ENCODE results near the gene WDR77.

WDR77 gene

DNA sequence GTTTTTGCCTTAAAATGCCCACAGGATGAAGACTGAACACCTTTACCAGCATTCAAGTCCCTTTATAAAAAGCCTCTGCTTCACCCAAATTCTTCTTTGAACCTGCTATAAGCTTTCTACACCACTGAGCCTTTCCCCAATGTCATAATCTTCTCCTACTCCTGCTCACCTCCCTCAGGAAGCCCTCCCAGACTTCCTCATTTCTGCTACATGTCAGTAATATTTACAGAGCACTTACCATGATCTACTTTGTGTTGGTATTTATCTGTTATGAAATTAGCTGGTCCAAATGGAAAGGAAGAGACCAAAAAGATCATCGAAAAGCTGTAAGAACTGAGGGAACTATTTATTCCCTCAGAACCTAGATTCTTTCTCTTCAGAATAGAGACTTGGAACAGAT is 30.0 kb downstream of the WDR77 start:
- Histone ChIP-seq H3K27me3 (replicated peaks; ENCODE audit: control insufficient read depth, insufficient read depth, low read length) (no peaks in the 10 kb centered on the region), H3K4me3 (replicated peaks; ENCODE audit: low read depth, low read length) (no peak overlapping the region), H3K36me3 (ENCODE audit: control insufficient read depth, insufficient read depth, low read length) (no peaks in the 10 kb centered on the region)
- DNase-seq (ENCODE audit: extremely low read depth, insufficient read length): no peak
- TF ChIP-seq, protein P1, sequence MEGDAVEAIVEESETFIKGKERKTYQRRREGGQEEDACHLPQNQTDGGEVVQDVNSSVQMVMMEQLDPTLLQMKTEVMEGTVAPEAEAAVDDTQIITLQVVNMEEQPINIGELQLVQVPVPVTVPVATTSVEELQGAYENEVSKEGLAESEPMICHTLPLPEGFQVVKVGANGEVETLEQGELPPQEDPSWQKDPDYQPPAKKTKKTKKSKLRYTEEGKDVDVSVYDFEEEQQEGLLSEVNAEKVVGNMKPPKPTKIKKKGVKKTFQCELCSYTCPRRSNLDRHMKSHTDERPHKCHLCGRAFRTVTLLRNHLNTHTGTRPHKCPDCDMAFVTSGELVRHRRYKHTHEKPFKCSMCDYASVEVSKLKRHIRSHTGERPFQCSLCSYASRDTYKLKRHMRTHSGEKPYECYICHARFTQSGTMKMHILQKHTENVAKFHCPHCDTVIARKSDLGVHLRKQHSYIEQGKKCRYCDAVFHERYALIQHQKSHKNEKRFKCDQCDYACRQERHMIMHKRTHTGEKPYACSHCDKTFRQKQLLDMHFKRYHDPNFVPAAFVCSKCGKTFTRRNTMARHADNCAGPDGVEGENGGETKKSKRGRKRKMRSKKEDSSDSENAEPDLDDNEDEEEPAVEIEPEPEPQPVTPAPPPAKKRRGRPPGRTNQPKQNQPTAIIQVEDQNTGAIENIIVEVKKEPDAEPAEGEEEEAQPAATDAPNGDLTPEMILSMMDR (IDR thresholded peaks at IDR 0.05; ENCODE audit: insufficient read depth, low read length, poor library complexity, severe bottlenecking): no peak

DNA sequence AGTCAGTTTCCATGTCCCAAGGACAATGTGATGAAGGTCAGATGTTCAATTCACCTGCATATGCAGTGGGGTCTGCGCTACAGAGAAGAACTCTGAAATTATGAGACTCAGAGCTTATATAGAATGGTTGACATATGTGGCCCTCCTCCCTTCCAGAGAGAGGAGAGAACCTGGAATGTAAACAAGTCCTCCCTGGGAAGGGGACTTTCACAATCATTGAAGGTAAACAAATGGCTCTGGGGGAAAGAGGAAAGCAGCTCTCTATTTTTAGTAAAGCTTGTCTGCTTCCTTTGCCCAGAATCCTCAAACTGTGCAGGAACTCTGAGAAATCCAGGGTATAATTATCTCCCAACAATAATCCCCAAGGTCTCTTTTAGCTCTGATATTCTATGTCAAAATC is 31.3 kb downstream of the WDR77 start:
- H3K4me3 ChIP-seq (replicated peaks; ENCODE audit: low read depth, low read length): no peak overlapping the region
- TF ChIP-seq, protein P1 (IDR thresholded peaks at IDR 0.05; ENCODE audit: insufficient read depth, low read length, poor library complexity, severe bottlenecking): no peak
- no peak for DNase-seq (ENCODE audit: extremely low read depth, insufficient read length)
- H3K27me3 ChIP-seq (replicated peaks; ENCODE audit: control insufficient read depth, insufficient read depth, low read length): no peaks in the 10 kb centered on the region
- H3K36me3 ChIP-seq (ENCODE audit: control insufficient read depth, insufficient read depth, low read length): no peaks in the 10 kb centered on the region

DNA sequence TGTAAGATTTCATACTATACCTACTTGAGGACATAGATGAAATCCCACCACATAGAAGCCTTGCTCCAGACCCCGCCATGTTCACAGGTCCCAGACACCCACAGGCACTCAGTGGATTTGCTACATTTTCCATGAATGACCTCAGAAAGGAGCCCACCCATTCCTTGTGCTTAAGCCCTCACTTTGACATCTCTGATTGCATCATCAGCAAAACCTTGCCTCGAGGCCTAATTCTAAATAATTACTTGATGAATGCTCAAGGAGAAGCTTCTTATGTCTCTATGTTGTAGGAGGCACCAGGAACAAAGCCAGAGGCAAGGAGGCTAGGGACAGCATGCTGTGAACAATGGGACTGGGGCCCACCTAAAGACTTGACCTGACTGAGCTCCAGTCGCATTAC is 33.6 kb downstream of the WDR77 start:
- TF ChIP-seq, protein P1 (IDR thresholded peaks at IDR 0.05; ENCODE audit: insufficient read depth, low read length, poor library complexity, severe bottlenecking): no peak
- Histone ChIP-seq H3K36me3 (ENCODE audit: control insufficient read depth, insufficient read depth, low read length) (no peaks in the 10 kb centered on the region), H3K27me3 (replicated peaks; ENCODE audit: control insufficient read depth, insufficient read depth, low read length) (no peaks in the 10 kb centered on the region), H3K4me3 (replicated peaks; ENCODE audit: low read depth, low read length) (no peak overlapping the region)
- DNase-seq (ENCODE audit: extremely low read depth, insufficient read length): no peak

DNA sequence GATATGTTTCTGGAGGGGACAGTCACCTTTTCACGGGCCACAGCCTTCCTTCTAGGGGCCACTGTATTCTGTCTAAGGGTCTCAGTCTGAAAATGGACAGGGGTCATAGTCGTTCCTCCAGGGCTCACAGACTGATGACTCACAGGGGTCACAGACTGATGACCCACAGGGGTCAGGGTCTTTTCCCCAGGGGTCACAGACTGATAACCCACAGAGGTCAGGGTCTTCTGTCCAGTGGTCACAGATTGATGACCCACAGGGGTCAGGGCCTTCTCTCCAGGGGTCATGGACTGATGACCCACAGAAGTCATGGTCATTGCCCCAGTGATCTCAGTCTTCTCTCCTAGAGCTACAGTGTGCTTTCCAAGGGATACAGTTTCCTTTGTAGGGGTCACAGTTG is 34.3 kb downstream of the WDR77 start:
- TF ChIP-seq, protein P1 (IDR thresholded peaks at IDR 0.05; ENCODE audit: insufficient read depth, low read length, poor library complexity, severe bottlenecking): no peak
- no peak for DNase-seq (ENCODE audit: extremely low read depth, insufficient read length)
- Histone ChIP-seq H3K27me3 (replicated peaks; ENCODE audit: control insufficient read depth, insufficient read depth, low read length) (no peaks in the 10 kb centered on the region), H3K36me3 (ENCODE audit: control insufficient read depth, insufficient read depth, low read length) (no peaks in the 10 kb centered on the region), H3K4me3 (replicated peaks; ENCODE audit: low read depth, low read length) (no peak overlapping the region)

DNA sequence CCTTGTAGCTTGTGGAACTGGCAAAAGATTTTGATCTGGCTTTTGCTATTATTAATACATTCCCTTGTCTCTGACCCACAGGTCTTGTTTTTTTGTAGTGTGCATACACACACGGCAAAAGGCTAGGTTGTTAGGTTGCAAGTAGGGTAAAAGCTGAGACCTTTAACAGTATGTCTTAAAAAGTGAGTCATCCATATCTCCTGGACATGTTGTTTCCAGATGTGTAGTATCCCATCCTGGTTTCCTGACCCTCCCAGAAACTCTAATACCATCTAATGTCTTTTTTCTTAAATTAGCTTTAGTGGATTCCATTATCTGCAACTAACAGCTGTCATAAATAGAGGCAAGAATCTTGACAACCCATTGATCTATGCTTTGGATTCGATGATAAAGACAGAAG is 36.2 kb downstream of the WDR77 start:
- H3K4me3 ChIP-seq (replicated peaks; ENCODE audit: low read depth, low read length): no peak overlapping the region
- TF ChIP-seq, protein P1 (IDR thresholded peaks at IDR 0.05; ENCODE audit: insufficient read depth, low read length, poor library complexity, severe bottlenecking): no peak
- no peak for DNase-seq (ENCODE audit: extremely low read depth, insufficient read length)
- no peaks in the 10 kb centered on the region for H3K27me3 ChIP-seq (replicated peaks; ENCODE audit: control insufficient read depth, insufficient read depth, low read length)
- H3K36me3 ChIP-seq (ENCODE audit: control insufficient read depth, insufficient read depth, low read length): no peaks in the 10 kb centered on the region

DNA sequence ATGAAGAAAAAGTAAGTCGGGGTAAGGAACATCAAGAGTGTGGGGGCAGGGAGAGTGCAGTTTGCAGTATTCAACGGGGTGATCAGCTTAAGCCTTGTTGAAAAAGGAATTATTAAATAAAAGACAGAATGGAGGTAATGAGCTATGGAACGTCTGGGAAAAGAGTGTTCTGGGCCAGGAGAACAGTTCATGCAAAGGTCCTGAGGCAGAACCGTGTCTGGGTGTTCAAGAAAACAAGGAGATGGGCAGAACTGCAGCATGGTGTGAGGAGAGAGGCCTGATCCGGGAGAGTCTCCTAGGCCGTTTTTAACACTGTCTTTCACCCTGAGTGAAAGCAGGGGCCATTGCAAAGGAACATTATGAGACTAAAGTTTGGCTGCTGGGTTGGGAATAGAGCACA is 41.8 kb downstream of the WDR77 start:
- Histone ChIP-seq H3K4me3 (replicated peaks; ENCODE audit: low read depth, low read length) (no peak overlapping the region), H3K27me3 (replicated peaks; ENCODE audit: control insufficient read depth, insufficient read depth, low read length) (no peaks in the 10 kb centered on the region), H3K36me3 (ENCODE audit: control insufficient read depth, insufficient read depth, low read length) (no peaks in the 10 kb centered on the region)
- no peak for DNase-seq (ENCODE audit: extremely low read depth, insufficient read length)
- TF ChIP-seq, protein P1 (IDR thresholded peaks at IDR 0.05; ENCODE audit: insufficient read depth, low read length, poor library complexity, severe bottlenecking): no peak
